HepG2 (cell line): ENCODE results near the gene CLDN17. TPM values are rescaled to one million over a fixed set of nuclear protein-coding genes. Genes with fewer than 3 reads are reported as not detected.

Source experiments
- AFF4 ChIP-seq: sonication (generic); formaldehyde crosslinking; IDR thresholded peaks from 2 replicates; pipeline ENCODE4 v1.4.0; 2020; ENCODE audit warnings: missing genetic modification reagents
- REPIN1 ChIP-seq: sonication (generic); formaldehyde crosslinking; IDR thresholded peaks from 2 replicates; pipeline ENCODE4 v1.8.0; 2022; ENCODE audit warnings: missing genetic modification reagents, low read depth, mild to moderate bottlenecking, borderline replicate concordance
- ZMYM4 ChIP-seq: sonication (generic); formaldehyde crosslinking; IDR thresholded peaks from 2 replicates; pipeline ENCODE4 v1.8.1; 2023; ENCODE audit warnings: mild to moderate bottlenecking, missing genetic modification reagents
- ZNF800 ChIP-seq: sonication (generic); formaldehyde crosslinking; IDR thresholded peaks from 2 replicates; pipeline ENCODE4 v1.4.0; 2020; ENCODE audit warnings: missing genetic modification reagents
- ZSCAN31 ChIP-seq: sonication (generic); formaldehyde crosslinking; IDR thresholded peaks from 2 replicates; pipeline ENCODE4 v1.5.0; 2020; ENCODE audit warnings: low read depth, mild to moderate bottlenecking, missing genetic modification reagents
- polyA plus RNA-seq, 8 experiments: library from polyadenylated mRNA; depleted of rRNA in 3 of 8; stranded (reverse) in 7 of 8; unstranded in 1 of 8; fragments of >200 nt; fragmentation: Illumina TruSeq in 4 of 8; extraction: Trizol in 4 of 8; gene quantifications; 2 replicates each; pipeline versions ENCODE4 v1.2.1 to v1.2.3, GENCODE V29; 2011 to 2016; ENCODE audit warnings: low read depth in 4 of 8, missing spikeins in 1 of 8, mixed read lengths in 1 of 8; ENCODE audit not compliant: insufficient read depth in 1 of 8
- total RNA-seq, 5 experiments: library from RNA; depleted of rRNA; stranded (reverse); fragments of >200 nt; fragmentation: Illumina TruSeq; extraction: Trizol; gene quantifications; 2 replicates each; pipeline ENCODE4 v1.2.3, GENCODE V29; 2016; ENCODE audit warnings: low read depth in 1 of 5
- TF ChIP-seq, protein P1 (sequence below): sonication (generic); IDR thresholded peaks from 2 replicates; pipeline ENCODE4 v1.6.1; 2016; ENCODE audit warnings: low read depth, borderline replicate concordance
- TF ChIP-seq, protein P2 (sequence below): IDR thresholded peaks from 2 replicates; pipeline ENCODE4 v1.6.1; 2012; ENCODE audit warnings: low read length, improper control_type of control experiment
- TF ChIP-seq, protein P3 (sequence below): sonication (generic); formaldehyde crosslinking; IDR thresholded peaks from 2 replicates; pipeline ENCODE4 v1.4.0; 2020; ENCODE audit warnings: missing genetic modification reagents, borderline replicate concordance

Gene CLDN17
- total and polyA plus RNA-seq, 2 of the 13 experiments (the other 11 are each of a cell fraction or from before 2014, with no cell fraction given), result not detected

DNA sequence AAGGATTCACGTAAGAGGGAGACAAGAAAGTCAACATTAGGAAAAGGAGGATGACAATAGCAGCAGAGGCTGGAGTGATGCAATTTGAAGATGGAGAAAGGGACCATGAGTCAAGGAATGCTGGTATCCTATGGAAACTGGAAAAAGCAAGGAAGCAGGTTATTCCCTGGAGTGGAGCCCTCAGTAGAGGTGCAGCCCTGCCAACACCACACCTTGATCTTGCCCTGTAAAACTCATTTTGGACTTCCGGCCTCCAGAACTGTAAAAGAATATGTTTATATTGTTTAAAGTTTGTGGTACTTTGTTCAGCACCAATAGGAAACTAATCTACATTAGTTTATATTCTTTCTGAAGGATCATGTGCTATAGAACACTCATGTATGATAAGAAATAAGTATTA lies 19.6 kb upstream of the CLDN17 start (continued):
- no peak for TF ChIP-seq ZNF800 (CRISPR knock-in tag)
- TF ChIP-seq, protein P1, sequence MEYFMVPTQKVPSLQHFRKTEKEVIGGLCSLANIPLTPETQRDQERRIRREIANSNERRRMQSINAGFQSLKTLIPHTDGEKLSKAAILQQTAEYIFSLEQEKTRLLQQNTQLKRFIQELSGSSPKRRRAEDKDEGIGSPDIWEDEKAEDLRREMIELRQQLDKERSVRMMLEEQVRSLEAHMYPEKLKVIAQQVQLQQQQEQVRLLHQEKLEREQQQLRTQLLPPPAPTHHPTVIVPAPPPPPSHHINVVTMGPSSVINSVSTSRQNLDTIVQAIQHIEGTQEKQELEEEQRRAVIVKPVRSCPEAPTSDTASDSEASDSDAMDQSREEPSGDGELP, result no peak
- no peak for TF ChIP-seq ZSCAN31
- TF ChIP-seq ZMYM4 (CRISPR knock-in tag), result no peak
- TF ChIP-seq, protein P2, sequence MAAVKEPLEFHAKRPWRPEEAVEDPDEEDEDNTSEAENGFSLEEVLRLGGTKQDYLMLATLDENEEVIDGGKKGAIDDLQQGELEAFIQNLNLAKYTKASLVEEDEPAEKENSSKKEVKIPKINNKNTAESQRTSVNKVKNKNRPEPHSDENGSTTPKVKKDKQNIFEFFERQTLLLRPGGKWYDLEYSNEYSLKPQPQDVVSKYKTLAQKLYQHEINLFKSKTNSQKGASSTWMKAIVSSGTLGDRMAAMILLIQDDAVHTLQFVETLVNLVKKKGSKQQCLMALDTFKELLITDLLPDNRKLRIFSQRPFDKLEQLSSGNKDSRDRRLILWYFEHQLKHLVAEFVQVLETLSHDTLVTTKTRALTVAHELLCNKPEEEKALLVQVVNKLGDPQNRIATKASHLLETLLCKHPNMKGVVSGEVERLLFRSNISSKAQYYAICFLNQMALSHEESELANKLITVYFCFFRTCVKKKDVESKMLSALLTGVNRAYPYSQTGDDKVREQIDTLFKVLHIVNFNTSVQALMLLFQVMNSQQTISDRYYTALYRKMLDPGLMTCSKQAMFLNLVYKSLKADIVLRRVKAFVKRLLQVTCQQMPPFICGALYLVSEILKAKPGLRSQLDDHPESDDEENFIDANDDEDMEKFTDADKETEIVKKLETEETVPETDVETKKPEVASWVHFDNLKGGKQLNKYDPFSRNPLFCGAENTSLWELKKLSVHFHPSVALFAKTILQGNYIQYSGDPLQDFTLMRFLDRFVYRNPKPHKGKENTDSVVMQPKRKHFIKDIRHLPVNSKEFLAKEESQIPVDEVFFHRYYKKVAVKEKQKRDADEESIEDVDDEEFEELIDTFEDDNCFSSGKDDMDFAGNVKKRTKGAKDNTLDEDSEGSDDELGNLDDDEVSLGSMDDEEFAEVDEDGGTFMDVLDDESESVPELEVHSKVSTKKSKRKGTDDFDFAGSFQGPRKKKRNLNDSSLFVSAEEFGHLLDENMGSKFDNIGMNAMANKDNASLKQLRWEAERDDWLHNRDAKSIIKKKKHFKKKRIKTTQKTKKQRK, result no peak
- TF ChIP-seq, protein P3, sequence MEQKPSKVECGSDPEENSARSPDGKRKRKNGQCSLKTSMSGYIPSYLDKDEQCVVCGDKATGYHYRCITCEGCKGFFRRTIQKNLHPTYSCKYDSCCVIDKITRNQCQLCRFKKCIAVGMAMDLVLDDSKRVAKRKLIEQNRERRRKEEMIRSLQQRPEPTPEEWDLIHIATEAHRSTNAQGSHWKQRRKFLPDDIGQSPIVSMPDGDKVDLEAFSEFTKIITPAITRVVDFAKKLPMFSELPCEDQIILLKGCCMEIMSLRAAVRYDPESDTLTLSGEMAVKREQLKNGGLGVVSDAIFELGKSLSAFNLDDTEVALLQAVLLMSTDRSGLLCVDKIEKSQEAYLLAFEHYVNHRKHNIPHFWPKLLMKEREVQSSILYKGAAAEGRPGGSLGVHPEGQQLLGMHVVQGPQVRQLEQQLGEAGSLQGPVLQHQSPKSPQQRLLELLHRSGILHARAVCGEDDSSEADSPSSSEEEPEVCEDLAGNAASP (CRISPR knock-in tag), result no peak
- TF ChIP-seq AFF4 (CRISPR knock-in tag), result no peak
- TF ChIP-seq REPIN1 (CRISPR knock-in tag), result no peak
- TF ChIP-seq, all 625 proteins: peak for 0
